HepG2 (cell line): ENCODE measurements around the gene ITGB2. TPM values are rescaled to one million over a fixed set of nuclear protein-coding genes. Genes with fewer than 3 reads are reported as not detected.

Experiments used
- ATAC-seq: fragments of 200-7000 bp; cut with Tn5 transposase; 3 replicates; pipeline ENCODE4 v1.9.1; 2020; ENCODE audit warnings: mild to moderate bottlenecking, moderate library complexity
- BruUV-seq: library from RNA; stranded (reverse); fragments of 400-500 nt; replicated peaks from 2 replicates; lab custom pipeline; 2021; lab: Mats Ljungman, UMichigan
- CTCF ChIA-PET: fragments of 300-600 bp; formaldehyde crosslinking; extraction: SDS; loops from one replicate; lab custom pipeline; 2021; ENCODE audit warnings: low total read pairs, inconsistent platforms, low intra/inter-chr PET ratio; lab: Yijun Ruan, JAX
- POLR2A ChIA-PET: fragments of 350-600 bp; sonication (Branson Sonifier 250); formaldehyde crosslinking; loops from one replicate; lab custom pipeline; 2020; ENCODE audit warnings: antibody characterized with exemption, inconsistent platforms; lab: Yijun Ruan, JAX
- DNase-seq: peaks from one replicate; pipeline ENCODE4 v3.0.0-alpha.2; 2015; ENCODE audit warnings: low spot score
- FAIRE-seq: peaks from 3 replicates; lab custom pipeline; 2011; peaks lifted over from hg19 to GRCh38; lab: Jason Lieb, UNC
- H2AFZ ChIP-seq: one replicate; pipeline ENCODE4 v1.6.1; 2011; ENCODE audit warnings: low read length, inconsistent platforms
- H3K27ac ChIP-seq: fragments of 300-600 bp; 3 replicates; pipeline ENCODE4 v1.8.0; 2011; ENCODE audit warnings: mixed run types, mild to moderate bottlenecking, mixed read lengths, low read length, inconsistent platforms; ENCODE audit not compliant: insufficient read depth; ENCODE audit errors: extremely low read length
- H3K27me3 ChIP-seq, 2 experiments: fragments of 200-600 bp in 1 of 2; 2 replicates in 1 of 2; 3 replicates in 1 of 2; pipeline versions ENCODE4 v1.6.0 to v1.8.0; 2011; ENCODE audit warnings: low read length in 2 of 2, mild to moderate bottlenecking in 2 of 2, moderate library complexity in 2 of 2, inconsistent platforms in 1 of 2; ENCODE audit not compliant: insufficient read depth in 2 of 2, control insufficient read depth in 1 of 2
- H3K36me3 ChIP-seq, 2 experiments: fragments of 200-600 bp in 1 of 2; replicated peaks in 1 of 2; 2 replicates in 1 of 2; 3 replicates in 1 of 2; pipeline versions ENCODE4 v1.5.1 to v1.8.0; 2011; ENCODE audit warnings: low read length in 2 of 2, inconsistent platforms in 1 of 2; ENCODE audit not compliant: insufficient read depth in 2 of 2, control insufficient read depth in 1 of 2
- H3K4me1 ChIP-seq: 2 replicates; pipeline ENCODE4 v1.5.1; 2012; ENCODE audit warnings: low read length, inconsistent platforms; ENCODE audit not compliant: insufficient read depth
- H3K4me2 ChIP-seq: 2 replicates; pipeline ENCODE4 v1.6.0; 2011; ENCODE audit warnings: low read depth, low read length, inconsistent platforms
- H3K4me3 ChIP-seq, 3 experiments: fragments of 200-600 bp in 1 of 3; sonication (generic), shearing (Covaris generic) in 1 of 3; replicated peaks in 1 of 3; 2 replicates each; pipeline ENCODE4 v1.5.1; 2011 to 2016; ENCODE audit warnings: low read length in 3 of 3, inconsistent platforms in 2 of 3, low read depth in 2 of 3, mild to moderate bottlenecking in 2 of 3, control low read depth in 1 of 3, mixed read lengths in 1 of 3; ENCODE audit not compliant: insufficient read depth in 1 of 3
- H3K79me2 ChIP-seq: one replicate; pipeline ENCODE4 v1.6.1; 2011; ENCODE audit warnings: low read length, inconsistent platforms; ENCODE audit not compliant: insufficient read depth
- H3K9ac ChIP-seq: 2 replicates; pipeline ENCODE4 v1.6.0; 2011; ENCODE audit warnings: mild to moderate bottlenecking, low read depth, low read length, inconsistent platforms; ENCODE audit not compliant: insufficient read depth
- H3K9me3 ChIP-seq: 2 replicates; pipeline ENCODE4 v1.5.1; 2012; ENCODE audit warnings: mild to moderate bottlenecking, low read length
- H4K20me1 ChIP-seq: 2 replicates; pipeline ENCODE4 v1.6.0; 2011; ENCODE audit warnings: inconsistent platforms, mild to moderate bottlenecking, low read length, moderate library complexity; ENCODE audit not compliant: insufficient read depth
- RAD21 ChIP-seq: fragments of 450-650 bp; formaldehyde crosslinking; IDR thresholded peaks from 2 replicates; pipeline ENCODE4 v1.5.0; 2020; ENCODE audit warnings: mild to moderate bottlenecking
- RFXANK ChIP-seq: IDR thresholded peaks from 2 replicates; pipeline ENCODE4 v1.6.1; 2016
- SCMH1 ChIP-seq: sonication (generic); formaldehyde crosslinking; IDR thresholded peaks from 2 replicates; pipeline ENCODE4 v1.9.0; 2021; ENCODE audit warnings: missing genetic modification reagents, mild to moderate bottlenecking, borderline replicate concordance
- ZFP90 ChIP-seq: sonication (generic); formaldehyde crosslinking; IDR thresholded peaks from 2 replicates; pipeline ENCODE4 v1.8.0; 2022; ENCODE audit warnings: missing genetic modification reagents, mild to moderate bottlenecking, inconsistent platforms, borderline replicate concordance
- ZNF563 ChIP-seq: sonication (generic); formaldehyde crosslinking; IDR thresholded peaks from 2 replicates; pipeline ENCODE4 v1.8.0; 2022; ENCODE audit warnings: mild to moderate bottlenecking, moderate library complexity, missing genetic modification reagents
- ZSCAN29 ChIP-seq: sonication (generic); formaldehyde crosslinking; conservative IDR thresholded peaks from 2 replicates; pipeline ENCODE4 v1.4.0; 2020; ENCODE audit warnings: mild to moderate bottlenecking, missing genetic modification reagents
- WGBS: methylation state at CpG from one replicate; pipeline ENCODE4 v1.1.6; 2017; ENCODE audit warnings: low lambda C conversion rate; 5-methylcytosine and 5-hydroxymethylcytosine counted together
- in situ Hi-C: cut with HindIII; loops from 2 replicates; pipeline ENCODE4 v1.10.0; 2017; ENCODE audit warnings: low pct_unique_long_range_greater_than_20kb; ENCODE audit not compliant: extremely low pct_ligation_motif_present
- intact Hi-C: fragments of 100-400 bp; cut with micrococcal nuclease; formaldehyde crosslinking; loops from one replicate; pipeline ENCODE4 v1.10.0; 2022; ENCODE audit not compliant: unreplicated experiment
- polyA plus RNA-seq, 8 experiments: library from polyadenylated mRNA; depleted of rRNA in 3 of 8; stranded (reverse) in 7 of 8; unstranded in 1 of 8; fragments of >200 nt; fragmentation: Illumina TruSeq in 4 of 8; extraction: Trizol in 4 of 8; gene quantifications; 2 replicates each; pipeline versions ENCODE4 v1.2.1 to v1.2.3, GENCODE V29; 2011 to 2016; ENCODE audit warnings: low read depth in 4 of 8, missing spikeins in 1 of 8, mixed read lengths in 1 of 8; ENCODE audit not compliant: insufficient read depth in 1 of 8
- total RNA-seq, 5 experiments: library from RNA; depleted of rRNA; stranded (reverse); fragments of >200 nt; fragmentation: Illumina TruSeq; extraction: Trizol; gene quantifications; 2 replicates each; pipeline ENCODE4 v1.2.3, GENCODE V29; 2016; ENCODE audit warnings: low read depth in 1 of 5
- TF ChIP-seq, protein P1 (sequence below): sonication (generic); formaldehyde crosslinking; IDR thresholded peaks from 2 replicates; pipeline ENCODE4 v1.8.0; 2022; ENCODE audit warnings: missing genetic modification reagents, low read depth, mild to moderate bottlenecking, borderline replicate concordance

Gene ITGB2
- total and polyA plus RNA-seq, 2 of the 13 experiments (the other 11 are each of a cell fraction or from before 2014, with no cell fraction given), result 4.2 to 18.0 TPM

DNA sequence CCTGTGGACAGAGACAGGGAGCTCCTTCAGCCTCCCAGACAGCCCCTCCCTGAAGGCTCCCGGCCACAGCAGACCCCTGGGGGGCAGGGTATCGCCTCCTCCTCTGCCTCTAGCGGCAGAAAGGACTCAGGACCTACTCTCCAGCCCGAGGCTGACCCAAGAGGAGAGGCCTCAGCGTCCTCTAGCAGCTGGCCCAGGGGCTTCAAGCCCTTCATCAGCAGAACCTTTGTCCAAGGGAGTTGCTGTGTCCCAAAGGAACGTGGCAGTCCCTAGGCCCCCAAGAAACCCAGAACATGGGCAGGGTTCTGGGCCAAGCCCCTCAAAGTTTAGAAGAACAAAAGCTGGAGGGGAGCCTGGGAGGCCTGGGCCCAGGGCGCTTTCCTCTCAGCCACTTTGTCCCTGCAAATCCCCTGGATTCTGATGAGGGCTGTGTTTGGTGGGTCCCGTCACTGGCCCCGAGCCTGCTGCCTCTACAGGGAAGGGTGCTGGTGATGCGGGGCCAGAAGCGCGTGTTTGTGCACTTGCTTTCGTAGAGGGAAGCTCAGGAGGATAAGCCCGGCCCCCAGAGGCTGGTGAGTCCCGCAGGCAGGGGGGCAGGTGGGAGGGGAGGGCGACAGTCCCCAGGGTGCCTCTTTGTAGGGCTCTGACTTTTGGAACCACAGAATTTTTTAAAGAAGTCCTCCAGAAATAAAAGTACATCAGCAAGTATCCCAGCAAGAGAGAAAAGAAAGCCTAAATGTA lies 13.3 kb downstream of the ITGB2 start (continued):
- TF ChIP-seq, protein P1, sequence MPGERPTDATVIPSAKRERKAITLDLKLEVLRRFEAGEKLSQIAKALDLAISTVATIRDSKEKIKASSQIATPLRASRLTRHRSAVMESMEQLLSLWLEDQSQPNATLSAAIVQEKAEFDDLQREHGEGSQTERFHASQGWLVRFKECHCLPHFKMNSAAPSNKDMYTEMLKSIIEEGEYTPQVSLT (CRISPR knock-in tag), result no peak
- TF ChIP-seq ZFP90 (no peak), RAD21 (CRISPR knock-in tag) (peak; percentile 32; the same call in 1 of the 2 replicates), ZSCAN29 (peak; percentile 54; the same call in 1 of the 2 replicates)

DNA sequence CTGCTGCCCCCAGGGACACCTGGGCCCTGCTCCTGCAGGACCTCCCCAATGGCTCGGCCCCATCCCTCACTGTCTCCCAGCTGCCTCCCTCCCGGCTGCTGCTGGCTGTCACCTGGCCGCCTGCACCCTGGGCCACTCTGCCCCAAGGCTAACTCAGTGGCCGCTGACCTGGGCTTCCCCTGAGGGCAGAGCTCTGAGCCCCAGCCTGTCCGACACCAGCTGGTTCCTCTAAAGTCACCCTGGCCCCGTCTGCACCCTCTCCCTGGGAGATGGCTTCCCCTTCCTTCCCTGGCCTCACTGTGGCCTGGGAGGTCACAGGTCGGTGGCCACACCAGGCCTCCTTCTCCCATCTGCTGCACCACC lies 15.0 kb downstream of the ITGB2 start:
- no peak for FAIRE-seq
- Histone ChIP-seq H3K9ac (no peak overlapping the region), H4K20me1 (no peaks in the 10 kb centered on the region), H3K4me2 (no peak overlapping the region), H3K9me3 (no peaks in the 10 kb centered on the region), H2AFZ (no peak overlapping the region), H3K27me3 (no peaks in the 10 kb centered on the region), H3K36me3 (peaks cover 0 to 10% of the 10 kb centered on the region in 2 experiments; a peak in 3 of 5 replicates), H3K4me3 (no peak overlapping the region), H3K79me2 (no peaks in the 10 kb centered on the region), H3K4me1 (peaks cover 64% of the 10 kb centered on the region), H3K27ac (no peak overlapping the region)
- BruUV-seq, result no TSS peak
- TF ChIP-seq RFXANK (CRISPR knock-in tag), result no peak
- no peak for TF ChIP-seq ZNF563
- TF ChIP-seq SCMH1 (CRISPR knock-in tag), result no peak
- no peak for ATAC-seq
- ChIA-PET POLR2A (no interaction called here), CTCF (no interaction called here)
- no peak for DNase-seq
- intact Hi-C loops (no loop called here), in situ Hi-C loops (no loop called here)
- WGBS, result 45% methylated on average over 1 of the region's 7 CpGs
